Caco-2 (cell line): ENCODE results near the gene HIRIP3. TPM values are rescaled to one million over a fixed set of nuclear protein-coding genes. Genes with fewer than 3 reads are reported as not detected.

Experiments used
- BruUV-seq: library from RNA; stranded (reverse); fragments of 400-500 nt; replicated peaks from 2 replicates; lab custom pipeline; 2021; lab: Mats Ljungman, UMichigan
- CTCF ChIA-PET: fragments of 300-600 bp; sonication (Branson Sonifier 250); formaldehyde crosslinking; loops from one replicate; lab custom pipeline; 2022; ENCODE audit warnings: antibody characterized with exemption; lab: Charles Lee
- POLR2A ChIA-PET: fragments of 300-600 bp; sonication (Branson Sonifier 250); formaldehyde crosslinking; loops from one replicate; lab custom pipeline; 2022; ENCODE audit warnings: antibody characterized with exemption; lab: Charles Lee
- DNase-seq, 2 experiments: peaks; one replicate each; pipeline versions ENCODE4 v3.0.0 to v3.0.0-alpha.2; 2020 to 2022
- H3K27me3 ChIP-seq: replicated peaks from 2 replicates; pipeline ENCODE4 v1.6.0; 2011; ENCODE audit warnings: low read length; ENCODE audit not compliant: control insufficient read depth, insufficient read depth
- H3K36me3 ChIP-seq: 2 replicates; pipeline ENCODE4 v1.5.1; 2011; ENCODE audit warnings: low read length; ENCODE audit not compliant: control insufficient read depth, insufficient read depth
- H3K4me1 ChIP-seq: fragments of 250-450 bp; sonication (Bioruptor Pico); 2 replicates; pipeline ENCODE4 v1.5.1; 2020; ENCODE audit warnings: mild to moderate bottlenecking
- H3K4me3 ChIP-seq: 2 replicates; pipeline ENCODE4 v1.5.1; 2011; ENCODE audit warnings: low read depth, mild to moderate bottlenecking, control low read depth, low read length
- H3K9me3 ChIP-seq: fragments of 250-450 bp; sonication (Bioruptor Pico); 2 replicates; pipeline ENCODE4 v1.5.1; 2020; ENCODE audit warnings: mild to moderate bottlenecking, moderate library complexity
- H3K27ac Mint-ChIP-seq: one replicate; pipeline ENCODE4 v1.8.0; 2022; ENCODE audit warnings: mixed read lengths; ENCODE audit not compliant: unreplicated experiment
- H3K27me3 Mint-ChIP-seq: one replicate; pipeline ENCODE4 v1.8.0; 2022; ENCODE audit warnings: mixed read lengths; ENCODE audit not compliant: insufficient read depth, unreplicated experiment
- H3K36me3 Mint-ChIP-seq: one replicate; pipeline ENCODE4 v1.8.0; 2022; ENCODE audit warnings: mild to moderate bottlenecking, mixed read lengths; ENCODE audit not compliant: insufficient read depth, unreplicated experiment
- H3K4me1 Mint-ChIP-seq: one replicate; pipeline ENCODE4 v1.8.0; 2022; ENCODE audit warnings: low read depth, mixed read lengths; ENCODE audit not compliant: unreplicated experiment
- H3K4me3 Mint-ChIP-seq: one replicate; pipeline ENCODE4 v1.8.0; 2022; ENCODE audit warnings: mild to moderate bottlenecking, moderate library complexity, mixed read lengths; ENCODE audit not compliant: unreplicated experiment
- H3K9me3 Mint-ChIP-seq: one replicate; pipeline ENCODE4 v1.8.0; 2022; ENCODE audit warnings: mixed read lengths; ENCODE audit not compliant: unreplicated experiment
- CTCF ChIP-seq, 2 experiments: fragments of 200-600 bp in 1 of 2; IDR thresholded peaks; 1 replicate in 1 of 2; 2 replicates in 1 of 2; pipeline versions ENCODE4 v1.5.1 to v1.8.0; 2011 to 2022; ENCODE audit warnings: antibody characterized with exemption in 1 of 2, control low read depth in 1 of 2, inconsistent platforms in 1 of 2, low read depth in 1 of 2, low read length in 1 of 2, mild to moderate bottlenecking in 1 of 2, moderate library complexity in 1 of 2; ENCODE audit not compliant: insufficient read depth in 1 of 2, severe bottlenecking in 1 of 2, unreplicated experiment in 1 of 2
- intact Hi-C: fragments of 100-400 bp; cut with micrococcal nuclease; formaldehyde crosslinking; loops from one replicate; pipeline ENCODE4 v1.10.0; 2022; ENCODE audit not compliant: unreplicated experiment
- total RNA-seq: library from RNA; stranded (reverse); gene quantifications from 2 replicates; pipeline ENCODE4 v1.2.3, GENCODE V29; 2022

The HIRIP3 gene
- total RNA-seq, 1 experiment from 2014 or later: 23.3 TPM

GRCh38 chr16:29968205-29968604, 27.2 kb downstream of the HIRIP3 start:
- no peak for DNase-seq
- CTCF ChIA-PET: no interaction called here
- H3K36me3 Mint-ChIP-seq: peaks cover 33% of the 10 kb centered on the region
- no peak overlapping the region for H3K4me3 Mint-ChIP-seq
- no peaks in the 10 kb centered on the region for H3K27me3 Mint-ChIP-seq
- intact Hi-C loops: no loop called here
- H3K4me1 Mint-ChIP-seq: peaks cover under 1% of the 10 kb centered on the region
- no peaks in the 10 kb centered on the region for H3K36me3 ChIP-seq
- H3K27me3 ChIP-seq: no peaks in the 10 kb centered on the region
- POLR2A ChIA-PET: no interaction called here
- BruUV-seq: no TSS peak
- H3K27ac Mint-ChIP-seq: no peak overlapping the region
- 0 out of 2 replicates have a peak, but pooled peaks cover 4% of the 10 kb centered on the region for H3K4me1 ChIP-seq
- H3K9me3 ChIP-seq: no peaks in the 10 kb centered on the region
- no peak for TF ChIP-seq CTCF (IDR thresholded peaks at IDR 0.05; ENCODE audit: insufficient read depth in 1 of 2, low read depth in 1 of 2, low read length in 1 of 2, severe bottlenecking in 1 of 2, unreplicated experiment in 1 of 2)
- no peak overlapping the region for H3K4me3 ChIP-seq
- H3K9me3 Mint-ChIP-seq: no peaks in the 10 kb centered on the region

- CTCF ChIA-PET: no interaction called here
- Mint-ChIP-seq H3K27me3 (no peaks in the 10 kb centered on the region), H3K27ac (peak overlapping the region; percentile 79), H3K4me1 (peaks cover 8% of the 10 kb centered on the region), H3K36me3 (peaks cover 6% of the 10 kb centered on the region), H3K4me3 (peak overlapping the region; percentile 79), H3K9me3 (no peaks in the 10 kb centered on the region)
- H3K36me3 ChIP-seq: no peaks in the 10 kb centered on the region
- H3K4me1 ChIP-seq: no peaks in the 10 kb centered on the region
- no peak overlapping the region for H3K4me3 ChIP-seq
- POLR2A ChIA-PET: interaction anchor here (0.9 kb wide), 1 partner anchor 10 kb away, joined by 6 read pairs; the partner anchor contains the start of gene TAOK2
- no peak for TF ChIP-seq CTCF (IDR thresholded peaks at IDR 0.05; ENCODE audit: insufficient read depth in 1 of 2, low read depth in 1 of 2, low read length in 1 of 2, severe bottlenecking in 1 of 2, unreplicated experiment in 1 of 2)
- intact Hi-C loops: loop anchor here (2.0 kb wide), 1 partner anchor 36 kb away; the partner anchor contains the start of gene KCTD13
- no peaks in the 10 kb centered on the region for H3K27me3 ChIP-seq
- BruUV-seq: no TSS peak
- H3K9me3 ChIP-seq: no peaks in the 10 kb centered on the region
- no peak for DNase-seq
Observed at GRCh38 chr16:29963021-29963743, 32.2 kb downstream of the HIRIP3 start.

- POLR2A ChIA-PET: interaction anchor here (0.6 to 1.6 kb wide), 6 partner anchors 11 to 688 kb away, joined by 3 to 18 read pairs (median 8); partner anchors contain the start of genes KCTD13 and TAOK2
- intact Hi-C loops: loop anchor here (1.0 to 2.0 kb wide), 2 partner anchors 33 to 36 kb away; partner anchors contain the start of genes HIRIP3 and KCTD13
- TF ChIP-seq CTCF (IDR thresholded peaks at IDR 0.05; ENCODE audit: insufficient read depth in 1 of 2, low read depth in 1 of 2, low read length in 1 of 2, severe bottlenecking in 1 of 2, unreplicated experiment in 1 of 2): no peak
- DNase-seq: no peak
- peaks cover 5% of the 10 kb centered on the region for H3K36me3 Mint-ChIP-seq
- BruUV-seq: TSS peak; percentile 76
- no peaks in the 10 kb centered on the region for H3K9me3 ChIP-seq
- CTCF ChIA-PET: interaction anchor here (0.6 to 1.6 kb wide), 9 partner anchors 11 to 155 kb away, joined by 3 to 9 read pairs (median 4); partner anchors contain the start of genes CDIPT, KCTD13, SEZ6L2 and TAOK2
- H3K4me1 ChIP-seq: no peaks in the 10 kb centered on the region
- peak overlapping the region; percentile 79 for H3K4me3 Mint-ChIP-seq
- H3K9me3 Mint-ChIP-seq: no peaks in the 10 kb centered on the region
- no peaks in the 10 kb centered on the region for H3K27me3 Mint-ChIP-seq
- peak overlapping the region; percentile 79 for H3K27ac Mint-ChIP-seq
- H3K4me3 ChIP-seq: peak overlapping the region; percentile 78
- no peaks in the 10 kb centered on the region for H3K36me3 ChIP-seq
- no peaks in the 10 kb centered on the region for H3K27me3 ChIP-seq
- H3K4me1 Mint-ChIP-seq: peaks cover 8% of the 10 kb centered on the region
Observed at GRCh38 chr16:29962344-29962994, 32.9 kb downstream of the HIRIP3 start.
